NK-92 treated with Interleukin-12 subunit alpha and Interleukin-12 subunit beta, amount 100 ng/mL, for 24 hours (cell line): ENCODE data around the gene SAPCD2.
A peak's percentile ranks its signal among the peaks of the same experiment; 100 is the strongest.

Source experiments
- DNase-seq: peaks from one replicate; lab custom pipeline; 2025; lab: John Stamatoyannopoulos, UW

The SAPCD2 gene

DNA sequence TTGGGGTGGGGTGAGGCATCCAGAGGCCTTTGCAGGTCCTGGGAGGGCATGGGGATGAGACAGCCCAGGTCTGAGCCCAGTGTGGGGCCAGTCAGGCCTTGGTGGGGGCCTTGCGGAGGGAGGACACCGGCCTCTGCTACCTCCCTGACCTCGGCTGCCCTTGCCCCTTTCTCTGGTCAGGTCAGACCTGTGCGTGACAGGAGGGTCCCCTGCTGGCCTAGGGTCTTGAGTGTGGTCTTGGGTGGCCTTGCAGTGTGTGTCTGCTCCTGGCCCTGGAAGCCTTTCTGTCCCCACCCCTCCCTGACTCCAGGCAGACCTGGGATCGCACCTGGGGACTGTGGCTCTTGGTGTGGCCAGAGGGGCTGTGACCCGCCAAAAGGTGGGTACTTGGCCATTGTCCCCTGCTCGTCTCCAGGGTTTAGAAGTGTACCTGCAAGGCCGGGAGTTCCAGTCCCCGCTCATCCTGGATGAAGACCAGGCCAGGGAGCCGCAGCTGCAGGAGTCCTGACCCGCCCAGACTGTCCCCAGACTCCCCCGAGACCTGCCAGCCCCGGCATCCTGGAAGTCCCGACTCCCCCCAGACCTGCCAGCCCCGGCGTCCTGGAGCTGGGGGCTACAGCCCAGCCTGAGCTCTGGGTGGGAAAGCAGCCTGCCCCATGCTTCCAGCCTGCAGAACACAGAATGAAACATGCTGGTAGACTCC, 12.0 kb upstream of the SAPCD2 start:
- no peak for DNase-seq

- no peak for DNase-seq
Observed at GRCh38 chr9:137080260-137081122, 10.1 kb upstream of the SAPCD2 start.

DNA sequence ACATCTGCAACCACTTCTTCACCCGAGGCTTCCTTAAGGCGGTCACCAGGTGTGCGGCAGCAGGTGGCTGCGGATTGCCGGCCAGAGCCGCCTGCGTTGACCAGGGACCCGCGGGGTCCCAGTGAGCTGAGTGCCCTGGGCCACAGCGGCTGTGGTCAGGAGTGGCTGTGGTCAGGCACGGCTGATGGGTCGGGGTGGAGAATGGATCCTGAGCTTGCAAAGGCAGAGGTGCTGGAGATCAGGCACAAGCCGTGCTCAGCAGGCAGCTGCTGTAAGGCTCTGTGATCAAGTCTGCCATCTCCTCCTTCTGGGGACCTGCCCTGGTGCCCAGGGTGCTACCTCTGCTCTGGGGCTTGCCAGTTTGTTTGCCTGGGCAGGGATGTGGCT, 9.0 kb upstream of the SAPCD2 start:
- no peak for DNase-seq

- no peak for DNase-seq
Observed at GRCh38 chr9:137078701-137079400, 8.5 kb upstream of the SAPCD2 start.

GRCh38 chr9:137077758-137078693, 7.7 kb upstream of the SAPCD2 start:
- no peak for DNase-seq

- peak; percentile 62 for DNase-seq
Observed at GRCh38 chr9:137077010-137077747, 6.8 kb upstream of the SAPCD2 start, which contains the start of gene UAP1L1. Gene UAP1L1, plus strand, starts transcription at chr9:137077517. Its CDS starts 16 bp downstream, at chr9:137077533.

DNA sequence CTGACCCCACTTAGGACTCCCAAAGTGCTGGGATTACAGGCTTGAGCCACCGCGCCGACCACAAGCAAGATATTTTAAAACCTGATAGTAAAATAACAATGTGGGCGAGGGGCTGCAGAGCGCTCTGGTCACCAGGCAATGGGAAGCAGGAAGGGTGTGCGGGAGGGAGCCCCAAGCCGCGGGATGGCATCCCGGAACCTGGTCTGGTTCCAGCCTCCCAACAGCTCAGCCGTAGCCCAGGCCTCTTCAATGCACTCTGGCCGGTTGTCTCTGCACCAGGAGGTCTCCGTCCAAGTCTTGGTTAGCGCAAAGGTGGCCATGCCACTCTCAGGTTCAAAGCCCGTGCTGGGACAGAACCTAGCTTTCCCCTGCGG, 6.3 kb upstream of the SAPCD2 start:
- no peak for DNase-seq

GRCh38 chr9:137075275-137075775, 5.0 kb upstream of the SAPCD2 start:
- DNase-seq: no peak

- DNase-seq: no peak
Observed at GRCh38 chr9:137074657-137075274, 4.4 kb upstream of the SAPCD2 start.

- DNase-seq: no peak
Observed at GRCh38 chr9:137073992-137074399, 3.6 kb upstream of the SAPCD2 start.

DNA sequence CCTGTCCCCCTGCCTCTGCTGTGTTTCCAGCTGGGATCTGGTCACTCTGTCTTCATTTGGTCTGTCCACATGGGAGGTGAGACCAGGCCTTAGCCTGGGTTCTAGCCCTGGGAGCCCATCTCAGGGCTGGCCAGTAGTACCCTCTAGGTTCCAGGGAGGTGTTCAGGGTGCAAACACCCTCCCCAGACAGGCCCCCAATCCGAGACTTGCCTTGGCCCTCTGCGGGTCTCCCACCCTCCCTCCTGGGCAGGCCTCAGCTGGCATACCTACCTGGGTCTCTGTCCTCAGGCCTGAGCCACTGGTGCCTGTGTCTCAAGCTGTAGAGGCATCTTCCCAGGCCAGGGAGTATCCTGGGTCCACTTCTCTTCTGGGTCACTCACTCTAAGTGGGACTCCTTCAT, 925 bp upstream of the SAPCD2 start:
- no peak for DNase-seq

DNA sequence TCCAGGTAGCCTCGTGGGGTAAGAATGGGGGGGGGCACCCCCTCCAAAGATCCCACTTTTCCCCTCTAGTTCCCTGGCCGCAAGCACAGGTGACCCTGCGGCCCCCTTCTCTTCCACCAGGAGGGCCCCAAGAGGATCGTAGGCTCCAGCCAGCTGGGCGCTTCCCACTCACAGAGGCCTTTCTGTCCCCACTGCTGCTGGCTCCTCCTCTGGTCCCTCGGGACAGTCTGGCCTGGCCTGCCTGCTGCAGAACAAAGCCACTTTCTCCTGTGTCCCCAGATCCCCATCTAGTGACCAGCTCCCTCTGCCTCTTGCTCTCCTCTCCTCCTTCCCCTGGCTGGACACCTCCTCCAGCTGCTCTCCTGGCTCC, 534 bp upstream of the SAPCD2 start:
- DNase-seq: no peak

GRCh38 chr9:137069508-137070091, 757 bp downstream of the SAPCD2 start:
- DNase-seq: no peak

- DNase-seq: no peak
Observed at GRCh38 chr9:137068539-137069507, 1.5 kb downstream of the SAPCD2 start.

DNA sequence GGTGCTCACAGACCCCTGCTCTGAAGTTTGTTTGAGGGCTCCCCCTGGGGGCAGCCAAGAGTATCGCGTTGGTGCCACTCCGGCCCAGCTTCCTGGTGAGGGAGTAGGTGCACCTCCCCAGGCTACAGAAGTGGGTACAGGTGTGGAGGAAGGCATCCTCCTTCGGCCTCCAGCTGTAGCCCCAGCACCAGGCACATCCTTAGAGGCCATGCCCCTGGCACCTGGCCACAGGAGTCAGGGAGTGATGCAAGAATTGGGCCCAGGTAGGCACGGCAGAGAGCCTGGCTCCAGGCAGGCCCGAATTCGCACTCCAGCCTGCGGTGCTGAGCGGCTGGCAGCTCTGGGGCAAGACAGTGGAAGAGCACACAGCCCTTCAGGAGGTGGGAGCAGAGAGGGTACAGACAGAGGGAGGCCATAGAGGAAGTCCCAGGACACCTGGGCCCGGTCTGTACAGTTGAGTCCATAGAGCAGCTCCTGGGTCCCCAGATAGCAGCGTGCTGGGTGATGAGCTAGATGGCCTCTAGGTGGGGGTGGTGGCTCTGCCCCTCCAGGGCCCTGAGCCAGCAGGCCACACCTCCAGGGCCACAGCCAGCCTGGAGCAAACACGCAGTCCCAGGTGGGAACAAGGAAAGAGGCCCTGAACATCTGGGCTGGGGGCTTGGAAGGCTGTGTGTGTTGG, 2.4 kb downstream of the SAPCD2 start:
- DNase-seq: peak; percentile 58

DNA sequence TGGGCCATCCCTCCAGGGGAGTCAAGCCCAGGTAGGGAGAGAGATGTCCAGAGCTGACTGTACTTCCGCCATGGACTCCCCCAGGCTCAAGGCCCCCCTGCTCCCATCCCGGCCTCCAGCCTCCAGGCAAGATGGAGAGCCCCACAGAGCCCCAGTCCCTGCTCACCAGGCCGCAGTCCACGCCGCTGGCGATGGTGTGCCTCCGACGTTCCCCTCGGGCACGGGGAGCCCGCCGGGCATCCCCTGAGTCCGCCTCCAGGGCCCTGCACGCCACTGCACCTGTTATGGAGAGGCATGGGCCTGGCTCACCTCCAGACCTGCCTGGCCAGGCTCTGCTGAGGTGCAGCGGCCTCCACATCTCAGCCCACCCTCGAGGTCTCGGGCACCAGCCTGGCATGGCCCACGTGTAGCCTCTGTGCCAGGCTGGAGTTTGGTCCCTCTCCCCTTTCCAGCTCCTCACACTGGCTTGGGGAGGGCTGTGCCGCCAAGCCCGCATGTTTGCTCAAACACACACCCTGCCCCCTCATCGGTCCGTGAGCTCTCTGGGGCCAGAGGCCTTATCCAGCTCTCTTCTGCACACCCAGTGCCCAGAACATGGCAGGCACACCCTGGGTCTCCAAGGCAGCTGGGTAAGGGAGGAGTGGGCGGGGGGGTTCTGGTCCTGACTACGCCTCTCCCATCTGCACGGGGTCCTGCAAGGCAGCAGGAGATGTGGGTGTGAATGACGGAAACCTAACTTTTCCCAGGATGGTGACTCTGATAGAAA, 4.1 kb downstream of the SAPCD2 start:
- no peak for DNase-seq

- DNase-seq: no peak
Observed at GRCh38 chr9:137065336-137065967, 4.9 kb downstream of the SAPCD2 start.
